Hypothalamus (tissue), 51 donors: Measurements from ENCODE around the gene DLEC1.

Experiments used
- DNase-seq, 51 donors: peaks; one replicate each; lab custom pipeline; 2025; lab: John Stamatoyannopoulos, UW

DLEC1 gene

GRCh38 chr3:38117748-38118420 is 78.9 kb downstream of the DLEC1 start:
- DNase-seq = peak in 22 of 51 donors; percentile 12 to 63 (median 30)

GRCh38 chr3:38118421-38119247 is 79.6 kb downstream of the DLEC1 start:
- DNase-seq = peak in 1 of 51 donors; percentile 37

- no peak for DNase-seq
Measured at GRCh38 chr3:38119248-38119544, 80.2 kb downstream of the DLEC1 start.

GRCh38 chr3:38119821-38120692 is 81.0 kb downstream of the DLEC1 start:
- no peak for DNase-seq

GRCh38 chr3:38120693-38121450 is 81.9 kb downstream of the DLEC1 start:
- no peak for DNase-seq

GRCh38 chr3:38121451-38121831 is 82.4 kb downstream of the DLEC1 start:
- DNase-seq = no peak

- DNase-seq = no peak
Measured at GRCh38 chr3:38121832-38122461, 82.9 kb downstream of the DLEC1 start.

GRCh38 chr3:38122712-38123290 is 83.8 kb downstream of the DLEC1 start:
- no peak for DNase-seq

- no peak for DNase-seq
Measured at GRCh38 chr3:38124324-38125122, 85.5 kb downstream of the DLEC1 start.

GRCh38 chr3:38125305-38126120 is 86.5 kb downstream of the DLEC1 start:
- DNase-seq = no peak

- DNase-seq = no peak
Measured at GRCh38 chr3:38126121-38126892, 87.3 kb downstream of the DLEC1 start.

- DNase-seq = no peak
Measured at GRCh38 chr3:38127611-38128302, 88.7 kb downstream of the DLEC1 start.

GRCh38 chr3:38128303-38128655 is 89.3 kb downstream of the DLEC1 start:
- DNase-seq = no peak

- DNase-seq = no peak
Measured at GRCh38 chr3:38129058-38129457, 90.0 kb downstream of the DLEC1 start.

- no peak for DNase-seq
Measured at GRCh38 chr3:38130631-38131065, 91.6 kb downstream of the DLEC1 start.

GRCh38 chr3:38131621-38132369 is 92.8 kb downstream of the DLEC1 start:
- peak in 2 of 51 donors; percentile 17 to 24 for DNase-seq
